Adrenal gland (tissue), 12 donors: ENCODE measurements around the gene ABTB2. TPM values are rescaled to one million over a fixed set of nuclear protein-coding genes. Genes with fewer than 3 reads are reported as not detected.

Experiments
- DNase-seq, 7 donors: peaks; one replicate each; pipeline ENCODE4 v3.0.0-alpha.2; 2019 to 2020
- H3K27ac ChIP-seq, 5 donors: fragments of 200-600 bp; sonication (generic) in 4 of 5; 1 replicate in 3 of 5; 2 replicates in 2 of 5; pipeline versions ENCODE4 v1.5.1 to v1.8.0; 2016 to 2020; ENCODE audit warnings: mild to moderate bottlenecking in 1 of 5
- H3K27me3 ChIP-seq: fragments of 200-600 bp; 2 replicates; pipeline ENCODE4 v1.8.0; 2021
- H3K36me3 ChIP-seq, 2 donors: fragments of 200-600 bp; replicated peaks in 1 of 2; 1 replicate in 1 of 2; 2 replicates in 1 of 2; pipeline versions ENCODE4 v1.5.1 to v1.8.0; 2018 to 2022
- H3K4me1 ChIP-seq, 2 donors: fragments of 200-600 bp; replicated peaks in 1 of 2; 1 replicate in 1 of 2; 2 replicates in 1 of 2; pipeline versions ENCODE4 v1.5.1 to v1.8.0; 2018 to 2021
- H3K4me3 ChIP-seq, 4 donors: fragments of 200-600 bp; sonication (generic) in 3 of 4; one replicate each; pipeline ENCODE4 v1.5.1; 2016 to 2018
- H3K9me3 ChIP-seq, 3 donors: fragments of 200-600 bp; sonication (generic) in 1 of 3; replicated peaks in 1 of 3; 1 replicate in 2 of 3; 2 replicates in 1 of 3; pipeline versions ENCODE4 v1.5.1 to v1.8.0; 2016 to 2021
- CTCF ChIP-seq, 6 experiments: fragments of 450-650 bp in 4 of 6; fragments of 200-600 bp in 2 of 6; sonication (generic) in 1 of 6; IDR thresholded peaks; 1 replicate in 5 of 6; 2 replicates in 1 of 6; pipeline versions ENCODE4 v1.5.1 to v1.8.0; 2016 to 2021; ENCODE audit warnings: antibody characterized with exemption in 6 of 6, mild to moderate bottlenecking in 2 of 6, moderate library complexity in 1 of 6
- POLR2A ChIP-seq, 2 donors: fragments of 450-650 bp; IDR thresholded peaks; one replicate each; pipeline ENCODE4 v1.6.1; 2017; ENCODE audit warnings: antibody characterized with exemption in 2 of 2, mild to moderate bottlenecking in 2 of 2, moderate library complexity in 1 of 2
- WGBS, 4 donors: extraction: QIAGEN DNeasy Blood & Tissue Kit in 2 of 4; methylation state at CpG; one replicate each; pipeline versions ENCODE4 v1.1.5 to v1.1.7; 2013 to 2017; 5-methylcytosine and 5-hydroxymethylcytosine counted together
- intact Hi-C, 2 donors: fragments of 100-400 bp; cut with DNase I; formaldehyde crosslinking; loops; one replicate each; pipeline versions ENCODE4 v1.14.1 to v1.15.0; 2022 to 2023
- polyA plus RNA-seq, 3 donors: library from polyadenylated mRNA; stranded (reverse); fragments of 200-250 nt in 2 of 3; fragments of 350-450 nt in 1 of 3; fragmentation: Illumina TruSeq in 1 of 3; extraction: RNeasy Lipid Tissue Mini Kit (QIAGEN cat#74804) in 1 of 3; gene quantifications; one replicate each; pipeline ENCODE4 v1.2.3, GENCODE V29; 2013 to 2014
- total RNA-seq, 9 donors: library from RNA; depleted of rRNA in 4 of 9; stranded (reverse); fragments of >200 nt in 4 of 9; fragments of 120-200 nt in 1 of 9; fragmentation: NEBNext Ultra II Directional in 1 of 9; extraction: Animal tissue kit (Norgen Biotek cat#: 25700) in 1 of 9; gene quantifications; one replicate each; pipeline versions ENCODE4 v1.1.0 to v1.2.4, GENCODE V29; 2013 to 2023
- donor health status: healthy with polysubstance abuse.
- donor health status: Bipolar disorder and iron deficiency.
- donor health status: DM: yes; HTN: yes; CAD: no.
- donor health status: DM: no; HTN: no; CAD: no.
- donor health status: DM: no; HTN: no; CAD: no.
- donor health status: DM: yes; HTN: yes; CAD: no.

ABTB2 gene
- total and polyA plus RNA-seq, 12 donors = 1.9 to 32.3 (median 6.1) TPM

GRCh38 chr11:34114014-34114413 is 243.8 kb downstream of the ABTB2 start:
- Histone ChIP-seq H3K36me3 (peaks cover 4 to 95% of the 10 kb centered on the region in 2 donors), H3K4me3 (no peak overlapping the region), H3K27ac (no peak overlapping the region), H3K27me3 (no peaks in the 10 kb centered on the region), H3K9me3 (no peaks in the 10 kb centered on the region), H3K4me1 (peaks cover 0 to 4% of the 10 kb centered on the region in 2 donors)
- no peak for DNase-seq
- 83 to 93% (median 91%) methylated on average over 2 of the region's 2 CpGs for WGBS, 4 donors
- intact Hi-C loops = no loop called here
- TF ChIP-seq POLR2A (IDR thresholded peaks at IDR 0.05) (no peak), CTCF (IDR thresholded peaks at IDR 0.05) (no peak)

DNA sequence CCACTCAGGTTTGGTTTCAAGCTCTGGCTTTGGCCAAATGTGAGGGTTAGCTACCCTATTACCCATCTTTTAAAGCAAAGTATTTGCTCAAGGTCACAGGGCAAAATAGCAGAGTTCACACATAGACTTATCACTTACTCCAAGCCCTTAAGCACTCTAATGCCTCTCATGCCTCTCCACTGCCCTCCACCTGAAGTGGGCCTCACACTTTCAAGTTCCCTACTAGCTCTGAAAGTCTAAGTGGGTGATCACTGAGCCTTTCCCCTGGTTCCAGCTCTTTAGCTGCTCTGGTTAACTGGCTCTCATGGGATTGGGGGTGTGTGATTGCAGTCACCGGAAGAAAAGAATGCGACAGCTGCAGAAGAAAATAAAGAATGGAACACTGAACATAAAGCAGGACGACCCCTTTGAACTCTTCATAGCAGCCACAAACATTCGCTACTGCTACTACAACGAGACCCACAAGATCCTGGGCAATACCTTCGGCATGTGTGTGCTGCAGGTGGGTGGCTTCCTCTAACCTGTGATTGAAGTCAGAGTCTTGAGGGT is 246.0 kb downstream of the ABTB2 start:
- no peak for DNase-seq
- intact Hi-C loops = no loop called here
- 90 to 93% (median 93%) methylated on average over 6 of the region's 6 CpGs for WGBS, 4 donors
- no peaks in the 10 kb centered on the region for H3K27me3 ChIP-seq
- H3K9me3 ChIP-seq = no peaks in the 10 kb centered on the region
- TF ChIP-seq POLR2A (IDR thresholded peaks at IDR 0.05) (no peak), CTCF (IDR thresholded peaks at IDR 0.05) (no peak)
- no peak overlapping the region for H3K27ac ChIP-seq
- H3K36me3 ChIP-seq = peaks cover 4 to 85% of the 10 kb centered on the region in 2 donors
- no peak overlapping the region for H3K4me3 ChIP-seq
- H3K4me1 ChIP-seq = peaks cover 0 to 15% of the 10 kb centered on the region in 2 donors

DNA sequence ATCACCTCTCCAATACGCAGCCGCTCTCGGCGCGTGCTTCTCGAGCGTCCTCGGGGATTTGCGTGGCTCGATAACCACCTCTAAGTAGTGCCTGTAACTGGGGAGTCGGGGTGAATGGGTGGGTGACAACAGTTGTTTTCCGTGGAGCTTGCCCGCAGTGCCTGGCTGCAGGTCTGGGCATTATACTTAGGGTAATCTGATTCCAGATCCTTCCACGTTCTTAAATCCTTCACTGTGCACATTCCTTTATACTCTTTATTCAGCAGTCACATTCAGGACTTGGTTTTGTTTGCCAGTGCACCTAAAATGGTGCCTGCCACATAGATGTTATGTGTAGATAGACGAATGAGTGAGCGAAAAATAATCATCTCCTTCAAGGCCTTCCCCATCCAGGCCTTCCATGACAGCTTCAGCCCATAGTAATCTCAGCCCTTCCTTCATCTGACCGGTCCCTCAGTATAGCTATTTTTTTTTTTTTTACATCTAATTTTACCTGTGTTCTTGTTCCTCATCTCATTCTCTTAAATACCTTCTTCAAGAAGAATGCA is 251.8 kb downstream of the ABTB2 start:
- Histone ChIP-seq H3K9me3 (no peaks in the 10 kb centered on the region), H3K27me3 (no peaks in the 10 kb centered on the region), H3K4me3 (peak overlapping the region; percentile 4 to 99 (median 87)), H3K36me3 (peaks cover 0 to 27% of the 10 kb centered on the region in 2 donors), H3K27ac (peak overlapping the region in 4 of 5 donors; percentile 91 to 98 (median 93)), H3K4me1 (peaks cover 10 to 20% of the 10 kb centered on the region in 2 donors)
- peak in 1 of 6 experiments; percentile 0 for TF ChIP-seq CTCF (IDR thresholded peaks at IDR 0.05)
- TF ChIP-seq POLR2A (IDR thresholded peaks at IDR 0.05) = no peak
- DNase-seq = no peak
- WGBS, 4 donors = 0 to 2% (median 1%) methylated on average over 12 to 17 of the region's 17 CpGs
- intact Hi-C loops = loop anchor here (5.0 to 10.0 kb wide), 2 partner anchors 51 to 54 kb away; partner anchors contain the start of gene CAPRIN1 (in 2 of the 2)

- peaks cover 0 to 25% of the 10 kb centered on the region in 2 donors for H3K36me3 ChIP-seq
- no peaks in the 10 kb centered on the region for H3K9me3 ChIP-seq
- intact Hi-C loops = loop anchor here (5.0 to 10.0 kb wide), 2 partner anchors 51 to 53 kb away; partner anchors contain the start of gene CAPRIN1 (in 2 of the 2)
- H3K4me3 ChIP-seq = peak within 1 kb of the TSS; percentile 4 to 99 (median 87)
- peaks cover 10 to 20% of the 10 kb centered on the region in 2 donors for H3K4me1 ChIP-seq
- DNase-seq = peak; percentile 97 to 99 (median 98)
- H3K27me3 ChIP-seq = no peaks in the 10 kb centered on the region
- peak within 1 kb of the TSS; percentile 37 to 98 (median 91) for H3K27ac ChIP-seq
- 0 to 1% (median 0%) methylated on average over 34 to 55 of the region's 55 CpGs for WGBS, 4 donors
- TF ChIP-seq CTCF (IDR thresholded peaks at IDR 0.05) (peak in 5 of 6 experiments; percentile 2 to 21 (median 12)), POLR2A (IDR thresholded peaks at IDR 0.05) (peak; percentile 53 to 87)
These were observed 252.5 kb downstream of the ABTB2 start, which contains the start of gene NAT10 for GRCh38 chr11:34105079-34105956. Gene NAT10, plus strand, starts transcription at chr11:34105629. Its CDS starts 2,597 bp downstream, at chr11:34108226.
